GM18861 (cell line): Measurements from ENCODE around the gene MB.
"Not testable (repeated sequence)": the region's sequence is repeated elsewhere in the genome, so short reads cannot be mapped to it uniquely, and the experiment has no call there.

Experiments used
- ATAC-seq: cut with Tn5 transposase; IDR thresholded peaks from one replicate; pipeline ENCODE4 v1.9.1; 2021; ENCODE audit not compliant: unreplicated experiment

The MB gene

DNA sequence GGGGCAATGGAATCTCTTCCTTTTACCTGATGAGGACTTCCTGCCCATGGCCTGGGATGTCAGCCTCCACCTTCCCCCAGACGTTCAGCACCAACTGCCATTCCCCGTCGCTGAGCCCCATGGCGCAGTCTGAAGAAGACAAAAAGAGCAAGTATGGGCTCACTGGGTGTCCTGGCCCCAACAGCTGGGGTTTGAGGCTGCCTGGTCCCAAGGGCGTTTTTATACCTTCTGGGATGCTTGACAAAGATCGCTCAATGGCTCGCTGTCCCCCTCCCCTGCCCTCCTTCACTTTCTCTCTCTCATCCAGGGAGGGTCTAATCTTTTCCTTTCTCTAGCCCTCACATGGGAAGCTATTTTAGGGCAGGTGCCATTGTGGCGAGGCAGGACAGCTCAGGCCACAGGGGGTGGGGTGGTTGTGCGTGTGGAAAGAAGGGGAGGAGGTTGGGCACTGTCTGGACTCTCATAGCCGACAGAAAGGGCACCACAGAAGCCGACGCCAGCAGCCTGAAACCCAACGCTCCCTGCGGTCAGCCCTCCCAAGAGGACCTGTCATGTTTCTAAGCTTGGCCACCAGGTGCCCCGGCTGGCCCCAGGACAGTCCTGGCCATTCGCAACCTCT lies at the start of gene MB:
Gene MB, minus strand, starts transcription at position 193 of the 619 bp plus-strand sequence. Its CDS starts 72 bp downstream, at position 121.
- no peak for ATAC-seq

DNA sequence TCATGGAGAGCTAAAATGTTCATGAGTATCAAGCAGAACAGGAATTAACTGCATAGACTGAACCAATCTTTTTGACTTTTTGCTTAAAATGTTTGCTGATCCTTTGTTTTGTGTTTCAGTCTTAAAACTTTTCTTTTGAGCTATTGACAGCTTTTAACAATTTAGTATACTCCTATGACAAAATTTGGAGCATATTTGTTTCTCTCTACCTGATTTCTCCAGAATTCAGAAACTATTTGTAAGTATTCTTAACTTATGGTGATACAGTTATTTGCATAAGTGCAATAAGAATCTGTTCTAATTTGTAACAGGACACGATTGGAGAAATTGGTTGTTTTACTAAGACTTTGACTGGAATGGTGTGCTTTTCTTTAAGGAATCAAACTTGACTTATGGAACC lies 49.6 kb upstream of the MB start:
- not testable (repeated sequence) for ATAC-seq

DNA sequence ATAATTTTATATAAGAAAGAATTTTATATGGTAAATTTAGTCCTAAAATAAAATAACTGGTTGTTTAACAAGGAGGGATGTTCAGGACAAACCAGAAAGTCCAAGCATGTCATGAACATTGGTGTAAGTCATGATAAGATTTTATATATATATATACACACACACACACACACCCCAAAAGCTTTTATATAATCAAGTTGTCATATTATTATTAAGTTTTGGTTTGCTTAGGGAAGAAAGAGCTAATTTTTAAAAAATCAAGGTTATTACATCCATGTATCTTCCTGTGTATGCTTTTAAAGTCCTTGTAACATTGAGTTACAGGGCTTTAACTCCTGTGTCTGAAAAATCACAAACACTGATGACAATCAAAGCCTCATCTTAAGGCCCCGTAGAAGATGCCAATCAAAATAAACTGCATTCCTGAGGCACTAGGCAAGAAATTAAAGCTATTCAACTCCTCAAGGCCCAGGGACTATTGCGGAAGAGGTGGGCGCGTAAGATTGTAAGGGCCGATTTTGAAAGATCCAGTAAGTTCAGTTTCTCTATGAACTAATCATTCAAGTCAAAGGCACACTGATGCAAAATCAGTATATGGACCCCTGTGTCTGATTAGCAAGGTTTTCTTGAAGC lies 47.9 kb upstream of the MB start:
- ATAC-seq = no peak

- no peak for ATAC-seq
These were observed 46.2 kb upstream of the MB start for GRCh38 chr22:35663371-35663770.

DNA sequence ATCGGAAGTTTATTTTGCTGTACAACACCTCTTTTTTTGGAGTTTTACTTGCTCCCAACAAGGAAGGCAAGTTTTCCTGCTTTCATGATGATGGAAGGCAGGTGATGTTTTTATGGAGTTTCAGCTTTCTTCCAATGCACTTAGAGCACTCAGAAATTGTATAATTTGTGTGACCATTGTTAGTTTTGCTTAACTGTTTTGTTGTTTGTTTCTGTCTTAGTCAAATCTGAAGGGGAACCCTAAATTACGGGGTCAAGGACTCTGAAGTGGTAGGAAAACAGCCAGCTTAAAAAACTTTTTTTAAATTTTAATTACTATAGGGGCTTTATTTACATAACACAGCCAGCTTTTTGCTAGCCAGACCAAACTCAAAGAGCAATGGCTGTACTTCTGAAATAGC lies 45.8 kb upstream of the MB start:
- ATAC-seq = no peak

DNA sequence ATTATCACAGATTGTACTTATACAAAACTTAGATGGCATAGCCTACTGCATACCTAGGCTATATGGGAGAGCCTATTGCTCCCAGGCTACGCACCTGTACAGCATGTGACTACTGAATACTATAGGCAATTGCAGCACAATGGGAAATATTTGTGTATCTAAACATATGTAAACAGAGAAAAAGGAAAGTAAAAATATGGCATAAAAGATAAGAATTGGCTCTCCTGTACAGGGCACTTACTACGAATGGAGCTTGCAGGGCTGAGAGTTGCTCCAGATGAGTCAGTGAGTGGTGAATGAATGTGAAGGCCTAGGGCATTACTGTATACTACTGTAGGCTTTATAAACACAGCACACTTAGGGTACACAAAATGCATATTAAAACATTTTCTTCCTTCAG lies 44.3 kb upstream of the MB start:
- no peak for ATAC-seq

DNA sequence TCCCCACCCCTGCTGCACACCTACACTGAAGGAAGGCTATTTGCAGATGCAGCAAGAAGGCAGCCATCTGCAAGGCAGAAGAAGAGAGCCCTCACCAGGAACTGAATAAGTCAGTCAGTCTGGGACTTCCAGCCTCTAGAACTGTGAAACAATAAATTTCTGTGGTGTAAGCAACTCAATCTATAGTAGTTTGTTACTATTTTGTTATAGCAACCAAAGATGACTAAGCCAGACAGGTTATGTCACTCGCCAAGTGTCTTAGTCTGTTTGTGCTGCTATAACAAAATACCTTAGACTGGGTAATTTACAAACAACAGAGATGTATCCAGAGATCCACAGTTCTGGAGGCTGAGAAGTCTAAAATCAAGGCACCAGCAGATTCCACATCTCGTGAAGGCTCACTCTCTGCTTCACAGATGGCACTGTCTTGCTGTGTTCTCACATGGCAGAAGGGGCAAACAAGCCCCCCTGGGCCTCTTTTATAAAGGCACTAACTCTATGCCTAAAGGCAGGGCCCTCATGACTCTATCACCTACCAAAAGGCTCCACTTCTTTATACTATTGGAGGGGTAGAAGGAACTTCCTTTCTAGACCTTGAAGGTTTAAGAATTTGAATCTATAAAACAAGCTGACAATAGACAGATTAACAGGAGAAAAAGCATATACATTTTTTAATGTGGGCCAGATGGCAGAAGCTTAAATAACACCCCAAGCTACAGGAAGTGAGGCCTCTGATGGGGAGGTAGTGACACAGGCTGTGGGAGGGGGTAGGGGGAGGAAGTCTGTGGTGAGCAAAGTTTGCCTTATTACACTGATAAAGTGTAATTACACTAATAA lies 43.4 kb upstream of the MB start:
- no peak for ATAC-seq

- ATAC-seq = no peak
These were observed 40.6 kb upstream of the MB start for GRCh38 chr22:35657571-35658312.

DNA sequence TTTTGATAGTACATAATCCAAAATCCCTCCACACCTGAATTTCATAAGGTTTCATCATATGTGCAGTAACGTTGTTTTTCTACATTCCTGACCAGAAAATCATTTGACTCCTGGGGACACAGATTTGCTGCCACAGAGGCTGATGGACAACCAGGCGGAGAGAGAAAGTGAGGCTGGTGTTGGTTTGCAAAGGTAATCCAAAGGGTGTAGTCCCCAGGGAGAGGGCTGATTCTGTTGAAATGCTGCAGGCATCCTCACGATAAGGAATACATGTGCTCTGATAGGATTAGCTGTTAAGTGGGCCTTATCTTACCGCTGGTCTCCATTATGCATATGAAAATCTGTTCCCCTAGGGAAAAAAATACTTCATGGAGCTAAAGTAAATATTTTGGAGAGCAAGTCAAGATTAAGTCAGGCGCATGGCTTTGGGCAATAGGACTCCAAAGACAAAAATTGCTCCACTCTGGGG lies 39.2 kb upstream of the MB start:
- ATAC-seq = no peak

GRCh38 chr22:35653824-35654223 lies 36.7 kb upstream of the MB start:
- no peak for ATAC-seq

GRCh38 chr22:35651085-35651484 lies 34.0 kb upstream of the MB start:
- no peak for ATAC-seq

DNA sequence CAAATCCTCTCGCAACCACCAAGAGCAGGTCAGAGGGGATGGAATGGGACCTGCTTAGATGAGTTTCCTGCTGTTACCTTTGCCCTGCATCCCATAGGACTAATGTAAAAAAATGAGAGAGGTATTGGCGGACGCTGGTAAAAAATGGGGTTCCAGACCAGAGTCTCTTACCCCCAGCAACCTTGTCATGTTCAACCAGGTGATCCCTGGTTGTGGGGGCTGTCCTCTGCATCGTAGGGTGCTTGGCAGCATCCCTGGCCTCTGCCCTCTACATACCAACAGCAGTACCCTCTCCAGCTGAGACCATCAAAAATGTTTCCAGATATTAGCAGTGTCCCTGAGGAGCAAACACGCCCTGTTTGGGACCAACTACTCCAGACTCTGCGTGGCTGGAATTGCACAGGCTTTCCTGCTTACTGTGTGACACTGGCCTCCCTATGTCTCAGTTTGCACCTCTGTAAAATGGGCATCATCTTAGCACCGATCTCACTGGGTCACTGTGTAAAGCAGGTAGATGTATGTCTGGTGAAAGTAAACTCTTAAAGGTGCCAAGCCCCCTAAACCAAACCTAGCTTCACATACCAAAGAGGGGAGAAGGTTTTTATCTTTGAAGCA lies 32.6 kb upstream of the MB start:
- ATAC-seq = no peak

DNA sequence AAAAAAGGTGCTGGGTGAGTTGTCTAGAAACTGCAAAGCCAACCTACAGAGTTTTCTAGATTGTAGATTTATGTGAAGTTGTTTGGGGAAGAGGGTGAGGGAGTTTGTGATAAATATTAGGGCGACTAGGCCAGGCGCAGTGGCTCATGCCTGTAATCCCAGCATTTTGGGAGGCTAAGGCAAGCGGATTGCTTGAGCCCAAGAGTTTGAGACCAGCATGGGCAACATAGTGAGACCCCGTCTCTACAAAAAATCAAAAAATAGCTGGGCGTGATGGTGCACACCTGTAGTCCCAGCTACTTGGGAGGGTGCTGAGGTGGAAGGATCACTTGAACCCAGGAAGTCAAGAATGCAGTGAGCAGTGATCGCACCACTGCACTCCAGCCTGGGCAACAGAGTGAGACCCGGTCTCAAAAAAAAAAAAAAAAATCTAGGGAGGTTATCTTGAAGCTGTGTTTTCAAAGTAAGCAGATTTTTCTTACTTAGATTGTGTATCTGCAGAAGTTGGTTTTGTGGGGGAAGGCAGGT lies 32.0 kb upstream of the MB start:
- no peak for ATAC-seq

- peak; percentile 43 for ATAC-seq
These were observed 31.2 kb upstream of the MB start, which contains the start of gene APOL6 for GRCh38 chr22:35648066-35649025. Gene APOL6 (plus strand): TSS chr22:35648446. CDS start chr22:35656426, 7,980 bp downstream.

- ATAC-seq = no peak
These were observed 28.5 kb upstream of the MB start for GRCh38 chr22:35645646-35646045.

DNA sequence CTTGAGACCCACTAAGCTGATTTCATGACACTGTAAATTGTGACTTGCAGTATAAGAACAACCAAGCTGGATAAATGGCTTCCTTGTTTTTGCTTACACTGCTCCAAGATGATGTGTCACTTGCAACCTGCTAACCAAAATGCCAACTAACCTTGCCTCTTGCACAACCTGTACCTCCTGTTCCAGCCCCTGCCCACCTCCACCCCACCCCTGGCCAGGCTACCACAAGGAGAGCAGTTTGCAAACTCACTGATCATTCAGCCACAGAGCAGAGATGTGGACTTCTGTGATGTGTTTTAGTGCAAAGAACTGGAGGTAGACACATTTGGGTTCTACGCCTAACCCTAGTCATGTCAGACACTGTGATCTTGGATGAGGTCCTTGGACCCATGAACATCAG lies 26.9 kb upstream of the MB start:
- no peak for ATAC-seq

GRCh38 chr22:35642305-35642741 lies 25.2 kb upstream of the MB start:
- no peak for ATAC-seq

GRCh38 chr22:35641494-35642120 lies 24.5 kb upstream of the MB start:
- no peak for ATAC-seq

DNA sequence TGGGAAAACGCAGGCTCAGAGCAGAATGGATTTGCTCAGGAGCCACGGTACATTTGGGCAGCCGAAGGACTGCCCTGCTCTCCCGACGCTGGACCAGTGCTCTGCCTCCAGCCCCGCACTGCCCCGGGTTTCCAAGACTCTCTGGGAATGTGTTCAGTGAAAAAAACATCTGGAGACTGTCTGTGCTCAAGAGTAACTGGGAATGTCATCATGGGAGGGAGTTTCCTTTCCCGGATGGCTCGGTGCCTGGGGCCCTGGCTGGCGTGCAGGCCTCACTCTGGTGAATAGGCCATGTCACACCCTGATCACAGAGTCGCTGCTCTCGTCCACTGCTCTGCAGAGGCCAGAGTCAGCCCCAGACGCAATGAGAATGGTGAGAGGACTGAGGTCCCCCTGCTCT lies 21.3 kb upstream of the MB start:
- ATAC-seq = no peak
